HEK293T (cell line): ENCODE data around the gene UBN1.

Source experiments
- BHLHE40 ChIP-seq: fragments of 450-650 bp; IDR thresholded peaks from 2 replicates; pipeline ENCODE4 v1.6.1; 2016; ENCODE audit warnings: mild to moderate bottlenecking, moderate library complexity, borderline replicate concordance
- NFRKB ChIP-seq: fragments of 450-650 bp; IDR thresholded peaks from 2 replicates; pipeline ENCODE4 v1.6.1; 2016; ENCODE audit warnings: mild to moderate bottlenecking, moderate library complexity

GRCh38 chr16:4894276-4895150, 47.2 kb downstream of the UBN1 start:
- TF ChIP-seq BHLHE40 = no peak
- no peak for TF ChIP-seq NFRKB
